Measurements from ENCODE around the gene SORCS2. TPM values are rescaled to one million over a fixed set of nuclear protein-coding genes. Genes with fewer than 3 reads are reported as not detected.

The SORCS2 gene
- total RNA-seq, 1 donor from 2014 or later: not detected

DNA sequence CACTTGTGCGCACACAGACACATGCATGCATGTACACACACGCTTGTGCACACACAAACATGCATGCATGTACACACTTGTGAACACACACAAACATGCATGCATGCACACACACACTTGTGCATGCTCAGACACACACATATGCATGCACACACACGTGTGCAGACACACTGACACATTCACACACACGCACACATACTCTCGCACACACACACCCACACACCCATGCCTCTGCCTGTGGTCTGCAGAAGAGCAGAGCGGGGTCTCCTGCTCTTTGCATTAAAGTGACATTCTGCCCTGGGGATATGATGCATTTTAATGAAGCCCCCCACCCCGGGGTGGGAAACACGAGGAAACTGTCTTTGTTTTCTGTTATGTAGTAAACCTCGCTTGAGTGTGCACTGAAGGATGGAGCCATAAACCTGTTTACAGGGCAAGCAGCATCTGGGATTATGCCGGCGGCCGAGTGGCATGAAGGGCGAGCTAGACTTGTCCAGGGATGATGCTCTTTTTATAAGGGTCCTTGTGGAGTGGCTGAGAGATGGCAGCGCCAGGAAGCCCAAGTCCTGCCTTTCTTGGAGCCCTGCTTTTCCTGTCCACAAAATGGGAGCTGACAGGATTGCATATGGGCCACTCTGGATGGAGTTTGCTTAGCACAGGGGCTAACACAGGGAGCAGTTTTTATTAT is 224.6 kb downstream of the SORCS2 start:
- DNase-seq (ENCODE audit: low spot score): no peak
- H3K36me3 Mint-ChIP-seq (ENCODE audit: low read depth): no peaks in the 10 kb centered on the region
- peaks cover 2% of the 10 kb centered on the region for H3K27me3 Mint-ChIP-seq (ENCODE audit: insufficient read depth)
- H3K4me3 Mint-ChIP-seq: no peak overlapping the region
- peaks cover 18% of the 10 kb centered on the region for H3K9me3 Mint-ChIP-seq
- no peaks in the 10 kb centered on the region for H3K4me1 Mint-ChIP-seq (ENCODE audit: low read depth)
- H3K27ac Mint-ChIP-seq: no peak overlapping the region
- intact Hi-C loops (cut with micrococcal nuclease): no loop called here

- H3K4me1 Mint-ChIP-seq (ENCODE audit: low read depth): no peaks in the 10 kb centered on the region
- peaks cover 2% of the 10 kb centered on the region for H3K27me3 Mint-ChIP-seq (ENCODE audit: insufficient read depth)
- H3K4me3 Mint-ChIP-seq: no peak overlapping the region
- no peak for DNase-seq (ENCODE audit: low spot score)
- H3K9me3 Mint-ChIP-seq: peaks cover 18% of the 10 kb centered on the region
- intact Hi-C loops (cut with micrococcal nuclease): no loop called here
- H3K36me3 Mint-ChIP-seq (ENCODE audit: low read depth): no peaks in the 10 kb centered on the region
- no peak overlapping the region for H3K27ac Mint-ChIP-seq
These were observed 225.3 kb downstream of the SORCS2 start for GRCh38 chr4:7417639-7418038.

DNA sequence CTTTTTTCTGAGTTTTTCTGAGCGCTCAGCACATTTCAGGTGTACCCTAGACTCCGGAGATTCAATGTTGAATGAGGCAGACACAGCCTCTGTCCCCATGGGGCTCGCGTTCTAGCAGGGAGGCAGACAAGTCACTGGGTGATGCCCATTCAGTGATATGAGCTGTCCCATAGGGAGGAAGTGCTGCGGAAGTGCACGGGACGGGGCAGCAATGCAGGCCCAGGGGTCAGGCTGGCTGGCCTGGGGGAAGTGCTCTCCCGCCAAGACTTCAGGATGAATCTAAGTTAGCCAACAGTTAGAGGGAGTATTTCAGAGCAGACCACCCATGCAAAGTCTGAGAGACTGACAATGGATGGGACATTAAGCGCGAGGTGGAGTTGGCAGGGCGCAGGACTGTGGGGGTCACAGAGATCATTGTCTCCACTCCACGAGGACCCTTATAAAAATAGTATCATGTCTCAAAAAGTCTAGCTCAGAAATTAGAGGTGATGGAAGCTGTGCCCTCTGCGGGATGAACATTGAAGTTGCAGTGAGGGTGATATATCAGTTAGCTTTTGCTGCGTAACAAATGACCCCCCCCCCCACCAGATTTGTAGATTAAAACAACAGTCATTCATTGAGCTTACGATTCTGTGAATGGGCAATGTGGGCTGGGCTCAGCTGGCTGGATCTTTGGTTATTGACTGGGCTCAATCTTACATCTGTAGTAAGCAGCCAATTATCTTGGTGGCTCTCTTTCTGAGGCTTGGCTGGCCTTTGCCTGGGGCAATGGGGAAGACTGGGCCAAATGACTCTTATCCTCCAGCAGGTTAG is 226.0 kb downstream of the SORCS2 start:
- Mint-ChIP-seq H3K36me3 (ENCODE audit: low read depth) (no peaks in the 10 kb centered on the region), H3K4me1 (ENCODE audit: low read depth) (no peaks in the 10 kb centered on the region), H3K9me3 (peaks cover 18% of the 10 kb centered on the region), H3K4me3 (no peak overlapping the region), H3K27me3 (ENCODE audit: insufficient read depth) (peaks cover 2% of the 10 kb centered on the region), H3K27ac (no peak overlapping the region)
- no peak for DNase-seq (ENCODE audit: low spot score)
- intact Hi-C loops (cut with micrococcal nuclease): no loop called here

- peaks cover 2% of the 10 kb centered on the region for H3K27me3 Mint-ChIP-seq (ENCODE audit: insufficient read depth)
- no peaks in the 10 kb centered on the region for H3K4me1 Mint-ChIP-seq (ENCODE audit: low read depth)
- no peak for DNase-seq (ENCODE audit: low spot score)
- H3K36me3 Mint-ChIP-seq (ENCODE audit: low read depth): no peaks in the 10 kb centered on the region
- intact Hi-C loops (cut with micrococcal nuclease): no loop called here
- no peak overlapping the region for H3K27ac Mint-ChIP-seq
- no peak overlapping the region for H3K4me3 Mint-ChIP-seq
- H3K9me3 Mint-ChIP-seq: peaks cover 18% of the 10 kb centered on the region
These were observed 227.8 kb downstream of the SORCS2 start for GRCh38 chr4:7419961-7420660.

DNA sequence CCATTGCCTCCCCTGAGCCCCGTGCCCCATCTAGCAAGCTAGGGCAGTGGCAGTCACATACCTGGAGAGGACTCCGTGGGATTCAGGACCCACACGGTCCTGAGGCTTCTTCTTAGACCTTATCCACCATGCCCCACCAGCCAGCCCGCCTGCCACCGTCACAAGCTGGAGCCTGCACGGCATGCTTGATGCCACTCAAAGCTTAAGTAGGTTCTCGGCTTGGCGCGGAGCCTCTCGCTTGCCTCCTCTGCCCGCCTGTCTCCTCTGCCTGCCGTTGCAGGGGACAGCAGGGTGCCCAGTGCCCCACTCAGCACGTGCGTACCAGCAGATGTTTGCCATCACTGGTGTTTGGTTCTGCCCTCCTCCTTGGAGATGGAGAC is 228.3 kb downstream of the SORCS2 start:
- Mint-ChIP-seq H3K36me3 (ENCODE audit: low read depth) (no peaks in the 10 kb centered on the region), H3K9me3 (peaks cover 16% of the 10 kb centered on the region), H3K27me3 (ENCODE audit: insufficient read depth) (peaks cover 2% of the 10 kb centered on the region), H3K4me3 (no peak overlapping the region), H3K27ac (no peak overlapping the region), H3K4me1 (ENCODE audit: low read depth) (no peaks in the 10 kb centered on the region)
- intact Hi-C loops (cut with micrococcal nuclease): no loop called here
- DNase-seq (ENCODE audit: low spot score): no peak

DNA sequence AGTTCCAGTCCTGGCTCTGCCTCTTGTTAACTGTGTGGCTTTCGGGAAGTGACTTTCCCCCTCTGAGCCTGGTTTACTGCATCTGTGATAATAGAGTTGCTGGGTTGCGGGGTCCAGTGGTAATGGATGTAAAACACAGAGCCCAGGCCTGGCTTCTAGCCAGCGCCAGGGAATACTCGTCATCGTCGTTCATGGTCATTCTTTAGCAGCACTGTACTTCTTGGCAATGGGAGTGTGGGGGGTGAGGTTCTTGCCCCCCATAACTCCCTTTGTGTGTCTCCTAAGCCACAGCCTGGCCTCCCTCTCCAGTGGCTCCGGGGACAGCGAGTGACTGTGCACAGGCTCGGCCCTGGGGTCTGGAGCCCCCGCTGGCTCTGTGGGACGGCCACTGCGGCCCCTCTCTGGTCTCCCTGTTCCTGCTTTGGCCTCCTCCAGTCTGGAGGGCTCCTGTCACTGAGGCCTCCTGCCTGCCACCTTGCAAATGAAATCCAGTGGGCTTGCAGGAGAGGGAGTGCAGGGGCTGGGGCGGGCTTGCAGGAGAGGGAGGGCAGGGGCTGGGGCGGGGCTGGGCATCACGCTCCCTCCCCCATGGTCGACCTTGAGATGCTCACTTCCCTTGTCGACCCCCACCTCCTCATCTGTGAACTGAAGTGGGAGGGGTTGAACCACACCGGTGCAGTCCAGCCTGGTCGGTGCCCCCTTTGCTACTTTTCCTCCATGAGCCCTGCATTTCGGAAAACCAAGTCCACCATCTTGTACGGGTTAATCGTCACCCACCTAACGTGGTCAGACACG is 229.2 kb downstream of the SORCS2 start:
- no peaks in the 10 kb centered on the region for H3K36me3 Mint-ChIP-seq (ENCODE audit: low read depth)
- intact Hi-C loops (cut with micrococcal nuclease): no loop called here
- H3K4me1 Mint-ChIP-seq (ENCODE audit: low read depth): no peaks in the 10 kb centered on the region
- peaks cover 12% of the 10 kb centered on the region for H3K9me3 Mint-ChIP-seq
- DNase-seq (ENCODE audit: low spot score): no peak
- no peak overlapping the region for H3K27ac Mint-ChIP-seq
- H3K27me3 Mint-ChIP-seq (ENCODE audit: insufficient read depth): peaks cover 2% of the 10 kb centered on the region
- H3K4me3 Mint-ChIP-seq: no peak overlapping the region

DNA sequence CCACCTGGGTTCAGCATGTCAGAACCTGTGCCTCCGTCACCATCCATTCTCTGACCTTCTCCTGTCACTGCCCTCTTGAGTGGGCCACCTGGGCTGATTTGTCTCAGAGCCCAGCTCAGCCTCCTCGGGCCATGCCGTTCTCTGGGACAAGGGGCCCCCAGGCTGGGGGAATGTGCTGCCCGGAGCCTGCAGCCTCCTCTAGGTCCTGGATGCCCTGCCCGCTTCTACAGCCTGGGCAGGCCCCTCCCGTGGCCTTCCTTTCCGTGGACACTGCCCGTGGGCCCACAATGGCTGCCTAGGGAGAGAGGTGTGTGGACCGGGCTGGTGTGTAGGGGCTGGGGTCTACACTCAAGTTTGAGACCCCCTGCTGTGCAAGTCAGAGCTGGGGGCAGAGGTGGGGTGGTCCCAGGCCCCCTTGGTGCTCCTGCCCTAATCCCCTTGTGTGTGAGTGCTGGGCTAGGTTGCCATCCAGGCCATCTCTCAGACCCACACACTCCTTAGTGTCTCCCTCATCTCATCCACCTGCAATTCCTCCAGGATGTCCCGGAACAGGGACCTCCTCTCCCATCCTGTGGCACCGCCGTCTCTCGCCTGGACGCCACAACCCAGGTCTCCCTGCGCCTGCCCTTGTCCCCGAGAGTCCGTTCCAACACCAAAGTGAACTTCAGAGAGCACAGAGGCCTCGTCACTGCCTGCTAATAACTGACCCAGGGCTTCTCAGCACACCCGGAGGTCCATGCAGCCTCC is 230.0 kb downstream of the SORCS2 start:
- Mint-ChIP-seq H3K27ac (no peak overlapping the region), H3K27me3 (ENCODE audit: insufficient read depth) (peaks cover 2% of the 10 kb centered on the region), H3K4me1 (ENCODE audit: low read depth) (no peaks in the 10 kb centered on the region), H3K36me3 (ENCODE audit: low read depth) (no peaks in the 10 kb centered on the region), H3K4me3 (no peak overlapping the region), H3K9me3 (peaks cover 6% of the 10 kb centered on the region)
- DNase-seq (ENCODE audit: low spot score): no peak
- intact Hi-C loops (cut with micrococcal nuclease): no loop called here

DNA sequence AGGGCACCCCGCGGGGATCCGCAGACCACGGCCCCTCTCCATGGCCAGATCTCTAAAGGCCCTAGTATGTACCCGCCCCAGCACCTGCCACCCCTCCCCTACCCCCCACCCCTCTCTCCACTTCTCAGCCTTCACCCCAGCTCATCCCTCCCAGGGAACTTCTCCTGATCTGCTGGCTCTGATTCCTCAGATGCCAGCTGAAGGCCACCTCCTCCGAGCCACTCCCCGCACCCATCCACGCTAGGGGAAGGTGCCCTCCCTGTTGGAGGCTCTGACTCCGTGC is 230.5 kb downstream of the SORCS2 start:
- intact Hi-C loops (cut with micrococcal nuclease): no loop called here
- no peak for DNase-seq (ENCODE audit: low spot score)
- no peak overlapping the region for H3K4me3 Mint-ChIP-seq
- H3K9me3 Mint-ChIP-seq: peaks cover 6% of the 10 kb centered on the region
- H3K4me1 Mint-ChIP-seq (ENCODE audit: low read depth): no peaks in the 10 kb centered on the region
- no peak overlapping the region for H3K27ac Mint-ChIP-seq
- H3K27me3 Mint-ChIP-seq (ENCODE audit: insufficient read depth): peaks cover 2% of the 10 kb centered on the region
- no peaks in the 10 kb centered on the region for H3K36me3 Mint-ChIP-seq (ENCODE audit: low read depth)

DNA sequence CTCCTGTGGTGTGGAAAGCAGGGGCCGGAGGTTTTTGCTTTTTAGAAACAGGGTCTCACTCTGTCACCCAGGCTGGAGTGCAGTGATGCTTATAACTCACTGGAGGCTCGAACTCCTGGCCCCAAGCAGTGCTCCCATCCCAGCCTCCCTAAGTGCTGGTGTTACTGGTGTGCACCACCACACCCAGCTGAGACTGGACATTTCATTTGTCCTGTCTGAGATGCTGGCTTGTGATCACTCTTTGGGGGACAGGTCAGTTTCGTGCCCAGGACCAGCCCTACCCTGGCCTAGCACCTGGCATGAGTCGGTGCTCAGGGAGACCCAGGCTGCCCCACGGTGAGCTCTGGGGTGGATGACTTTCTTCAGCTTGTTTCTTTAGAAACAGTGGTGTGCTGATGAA is 231.1 kb downstream of the SORCS2 start:
- intact Hi-C loops (cut with micrococcal nuclease): no loop called here

GRCh38 chr4:7423801-7424552 is 231.6 kb downstream of the SORCS2 start:
- no peak overlapping the region for H3K4me3 Mint-ChIP-seq
- H3K9me3 Mint-ChIP-seq: no peaks in the 10 kb centered on the region
- DNase-seq (ENCODE audit: low spot score): no peak
- H3K4me1 Mint-ChIP-seq (ENCODE audit: low read depth): no peaks in the 10 kb centered on the region
- intact Hi-C loops (cut with micrococcal nuclease): no loop called here
- H3K36me3 Mint-ChIP-seq (ENCODE audit: low read depth): no peaks in the 10 kb centered on the region
- H3K27me3 Mint-ChIP-seq (ENCODE audit: insufficient read depth): no peaks in the 10 kb centered on the region
- no peak overlapping the region for H3K27ac Mint-ChIP-seq

More for the DNA sequence above, 231.1 kb downstream of the SORCS2 start:
- H3K4me1 Mint-ChIP-seq (ENCODE audit: low read depth): no peaks in the 10 kb centered on the region
- no peak overlapping the region for H3K4me3 Mint-ChIP-seq
- H3K27ac Mint-ChIP-seq: no peak overlapping the region
- DNase-seq (ENCODE audit: low spot score): no peak
- H3K36me3 Mint-ChIP-seq (ENCODE audit: low read depth): no peaks in the 10 kb centered on the region
- peaks cover under 1% of the 10 kb centered on the region for H3K9me3 Mint-ChIP-seq
- H3K27me3 Mint-ChIP-seq (ENCODE audit: insufficient read depth): peaks cover 2% of the 10 kb centered on the region

DNA sequence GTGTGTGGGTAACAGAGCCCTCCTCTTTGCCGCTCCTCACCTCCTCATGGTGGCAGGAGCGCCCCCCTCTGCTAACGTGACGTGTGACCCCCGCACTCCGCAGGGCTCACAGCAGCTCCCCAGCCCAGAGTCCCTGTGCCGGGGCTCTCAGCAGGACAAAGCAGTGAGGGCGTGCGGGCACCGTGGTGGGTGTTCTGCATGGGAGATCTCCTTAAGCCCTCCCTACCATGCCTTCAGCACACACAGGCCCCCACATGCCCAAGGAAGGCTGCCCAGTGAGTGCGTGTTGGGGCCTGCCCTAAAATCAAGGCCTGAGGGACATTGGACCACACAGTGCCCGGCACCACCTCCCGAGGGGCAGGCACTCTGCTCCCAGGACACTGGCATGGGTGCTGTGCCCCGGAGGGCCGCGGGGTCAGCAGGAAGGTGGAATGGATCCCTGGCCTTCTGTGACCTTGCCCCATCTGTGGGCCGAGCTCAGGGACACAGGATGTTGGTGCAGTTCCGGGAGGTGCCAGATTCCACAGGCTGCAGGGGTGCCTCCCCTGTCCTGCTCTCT is 232.3 kb downstream of the SORCS2 start:
- Mint-ChIP-seq H3K4me1 (ENCODE audit: low read depth) (no peaks in the 10 kb centered on the region), H3K9me3 (no peaks in the 10 kb centered on the region), H3K36me3 (ENCODE audit: low read depth) (no peaks in the 10 kb centered on the region), H3K27me3 (ENCODE audit: insufficient read depth) (no peaks in the 10 kb centered on the region), H3K4me3 (no peak overlapping the region), H3K27ac (no peak overlapping the region)
- intact Hi-C loops (cut with micrococcal nuclease): no loop called here
- no peak for DNase-seq (ENCODE audit: low spot score)

Measured in activated T-helper 1 cell treated with anti-CD3 and anti-CD28 coated beads, Interleukin-12 subunit alpha, Interleukin-12 subunit beta, Interleukin-2, Interleukin-4 antibody, amounts not matched to agents 30 ng/mL and 10 ng/mL and 1 ng/mL, durations not matched to agents 14 hours and 24 hours and 36 hours (primary cell).